Ectodermal cell (in vitro differentiated cells): ENCODE data around the gene ELOF1.
A peak's percentile ranks its signal among the peaks of the same experiment; 100 is the strongest.

Experiments
- H3K27ac ChIP-seq: 2 replicates; pipeline ENCODE4 v1.7.0; 2013; ENCODE audit warnings: mild to moderate bottlenecking, low read depth, low read length; ENCODE audit not compliant: insufficient read depth, poor library complexity, severe bottlenecking
- H3K27me3 ChIP-seq: 2 replicates; pipeline ENCODE4 v1.7.0; 2013; ENCODE audit warnings: mild to moderate bottlenecking, low read length; ENCODE audit not compliant: insufficient read depth, control insufficient read depth, poor library complexity, severe bottlenecking
- H3K36me3 ChIP-seq: one replicate; pipeline ENCODE4 v1.7.0; 2013; ENCODE audit warnings: low read length; ENCODE audit not compliant: control insufficient read depth, insufficient read depth
- H3K4me1 ChIP-seq: one replicate; pipeline ENCODE4 v1.7.0; 2013; ENCODE audit warnings: low read length; ENCODE audit not compliant: control insufficient read depth, insufficient read depth
- H3K4me3 ChIP-seq: 2 replicates; pipeline ENCODE4 v1.7.0; 2013; ENCODE audit warnings: low read depth, low read length, control low read depth; ENCODE audit not compliant: insufficient read depth
- H3K9me3 ChIP-seq: 2 replicates; pipeline ENCODE4 v1.7.0; 2013; ENCODE audit warnings: mild to moderate bottlenecking, low read length, moderate library complexity; ENCODE audit not compliant: control insufficient read depth
- WGBS, 2 experiments: methylation state at CpG; one replicate each; pipeline ENCODE4 v1.1.7; 2013; ENCODE audit warnings: missing lambda C conversion rate in 2 of 2; 5-methylcytosine and 5-hydroxymethylcytosine counted together

The ELOF1 gene

GRCh38 chr19:11551603-11552235 lies 7.3 kb downstream of the ELOF1 start:
- H3K4me1 ChIP-seq = no peaks in the 10 kb centered on the region
- H3K9me3 ChIP-seq = no peaks in the 10 kb centered on the region
- H3K36me3 ChIP-seq = peaks cover 6% of the 10 kb centered on the region
- no peaks in the 10 kb centered on the region for H3K27me3 ChIP-seq
- WGBS, 2 experiments = 87 to 88% methylated on average over 26 of the region's 26 CpGs
- no peak overlapping the region for H3K27ac ChIP-seq
- no peak overlapping the region for H3K4me3 ChIP-seq

GRCh38 chr19:11550265-11550664 lies 8.8 kb downstream of the ELOF1 start:
- WGBS, 2 experiments = 92% methylated on average over 8 of the region's 8 CpGs
- Histone ChIP-seq H3K27ac (no peak overlapping the region), H3K9me3 (no peaks in the 10 kb centered on the region), H3K27me3 (no peaks in the 10 kb centered on the region), H3K36me3 (peaks cover 6% of the 10 kb centered on the region), H3K4me3 (no peak overlapping the region), H3K4me1 (no peaks in the 10 kb centered on the region)

DNA sequence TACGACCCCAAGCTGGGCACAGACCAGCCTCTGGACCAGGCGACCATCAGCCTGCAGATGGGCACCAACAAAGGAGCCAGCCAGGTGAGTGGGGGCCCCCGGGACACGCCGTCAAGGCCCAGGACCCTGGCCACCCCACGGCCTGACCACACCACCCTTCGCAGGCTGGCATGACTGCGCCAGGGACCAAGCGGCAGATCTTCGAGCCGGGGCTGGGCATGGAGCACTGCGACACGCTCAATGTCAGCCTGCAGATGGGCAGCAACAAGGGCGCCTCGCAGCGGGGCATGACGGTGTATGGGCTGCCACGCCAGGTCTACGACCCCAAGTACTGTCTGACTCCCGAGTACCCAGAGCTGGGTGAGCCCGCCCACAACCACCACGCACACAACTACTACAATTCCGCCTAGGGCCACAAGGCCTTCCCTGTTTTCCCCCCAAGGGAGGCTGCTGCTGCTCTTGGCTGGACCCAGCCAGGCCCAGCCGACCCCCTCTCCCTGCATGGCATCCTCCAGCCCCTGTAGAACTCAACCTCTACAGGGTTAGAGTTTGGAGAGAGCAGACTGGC lies 9.6 kb downstream of the ELOF1 start:
- 94 to 95% methylated on average over 24 of the region's 24 CpGs for WGBS, 2 experiments
- Histone ChIP-seq H3K9me3 (no peaks in the 10 kb centered on the region), H3K4me1 (no peaks in the 10 kb centered on the region)

DNA sequence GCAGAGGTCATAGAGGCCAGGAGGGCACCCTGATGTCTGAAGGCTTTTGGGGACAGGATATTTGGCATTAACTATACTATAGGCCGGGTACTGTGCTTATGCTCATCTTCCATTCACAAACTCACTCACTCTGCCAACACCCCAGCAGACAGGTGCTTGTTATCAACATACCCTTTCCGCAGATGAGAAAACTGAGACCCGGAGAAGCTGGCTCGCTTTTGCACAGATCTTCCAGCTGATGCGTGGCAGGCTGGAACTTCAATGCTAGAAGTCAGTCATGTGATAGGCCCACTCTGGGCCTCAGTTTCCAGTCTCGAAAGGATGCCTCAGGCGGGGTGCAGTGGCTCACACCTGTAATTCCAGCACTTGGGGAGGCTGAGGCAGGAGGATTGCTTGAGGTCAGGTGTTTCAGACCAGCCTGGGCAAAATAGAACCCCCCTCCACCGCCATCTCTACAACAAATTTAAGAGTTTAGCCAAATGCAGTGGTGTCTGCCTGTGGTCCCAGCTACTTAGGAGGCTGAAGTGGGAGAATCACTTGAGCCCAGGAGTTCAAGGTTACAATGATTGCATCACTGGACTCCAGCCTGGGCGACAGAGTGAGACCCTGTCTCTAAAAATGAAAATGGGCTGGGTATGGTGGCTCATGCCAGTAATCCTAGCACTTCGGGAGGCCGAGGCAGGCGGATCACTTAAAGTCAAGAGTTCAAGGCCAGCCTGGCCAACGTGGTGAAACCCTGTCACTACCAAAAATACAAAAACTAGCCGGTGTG lies 10.9 kb downstream of the ELOF1 start:
- no peaks in the 10 kb centered on the region for H3K27me3 ChIP-seq
- WGBS, 2 experiments = 93 to 94% methylated on average over 14 of the region's 14 CpGs

More for the DNA sequence above, 9.6 kb downstream of the ELOF1 start:
- H3K36me3 ChIP-seq = peaks cover 6% of the 10 kb centered on the region
- no peak overlapping the region for H3K27ac ChIP-seq
- H3K4me3 ChIP-seq = no peak overlapping the region
- no peaks in the 10 kb centered on the region for H3K27me3 ChIP-seq

GRCh38 chr19:11541238-11541637 lies 17.8 kb downstream of the ELOF1 start:
- no peaks in the 10 kb centered on the region for H3K36me3 ChIP-seq
- no peaks in the 10 kb centered on the region for H3K27me3 ChIP-seq
- WGBS, 2 experiments = 86 to 90% methylated on average over 3 of the region's 3 CpGs
- no peaks in the 10 kb centered on the region for H3K9me3 ChIP-seq
- no peak overlapping the region for H3K4me3 ChIP-seq
- H3K4me1 ChIP-seq = peaks cover 17% of the 10 kb centered on the region
- H3K27ac ChIP-seq = no peak overlapping the region

More for the DNA sequence above, 10.9 kb downstream of the ELOF1 start:
- no peaks in the 10 kb centered on the region for H3K9me3 ChIP-seq
- no peak overlapping the region for H3K27ac ChIP-seq
- H3K4me1 ChIP-seq = no peaks in the 10 kb centered on the region
- H3K36me3 ChIP-seq = peaks cover under 1% of the 10 kb centered on the region
- no peak overlapping the region for H3K4me3 ChIP-seq

GRCh38 chr19:11540645-11541044 lies 18.4 kb downstream of the ELOF1 start:
- Histone ChIP-seq H3K9me3 (no peaks in the 10 kb centered on the region), H3K27ac (no peak overlapping the region), H3K27me3 (no peaks in the 10 kb centered on the region), H3K36me3 (no peaks in the 10 kb centered on the region), H3K4me3 (no peak overlapping the region), H3K4me1 (peaks cover 17% of the 10 kb centered on the region)
- 90 to 93% methylated on average over 5 of the region's 5 CpGs for WGBS, 2 experiments

DNA sequence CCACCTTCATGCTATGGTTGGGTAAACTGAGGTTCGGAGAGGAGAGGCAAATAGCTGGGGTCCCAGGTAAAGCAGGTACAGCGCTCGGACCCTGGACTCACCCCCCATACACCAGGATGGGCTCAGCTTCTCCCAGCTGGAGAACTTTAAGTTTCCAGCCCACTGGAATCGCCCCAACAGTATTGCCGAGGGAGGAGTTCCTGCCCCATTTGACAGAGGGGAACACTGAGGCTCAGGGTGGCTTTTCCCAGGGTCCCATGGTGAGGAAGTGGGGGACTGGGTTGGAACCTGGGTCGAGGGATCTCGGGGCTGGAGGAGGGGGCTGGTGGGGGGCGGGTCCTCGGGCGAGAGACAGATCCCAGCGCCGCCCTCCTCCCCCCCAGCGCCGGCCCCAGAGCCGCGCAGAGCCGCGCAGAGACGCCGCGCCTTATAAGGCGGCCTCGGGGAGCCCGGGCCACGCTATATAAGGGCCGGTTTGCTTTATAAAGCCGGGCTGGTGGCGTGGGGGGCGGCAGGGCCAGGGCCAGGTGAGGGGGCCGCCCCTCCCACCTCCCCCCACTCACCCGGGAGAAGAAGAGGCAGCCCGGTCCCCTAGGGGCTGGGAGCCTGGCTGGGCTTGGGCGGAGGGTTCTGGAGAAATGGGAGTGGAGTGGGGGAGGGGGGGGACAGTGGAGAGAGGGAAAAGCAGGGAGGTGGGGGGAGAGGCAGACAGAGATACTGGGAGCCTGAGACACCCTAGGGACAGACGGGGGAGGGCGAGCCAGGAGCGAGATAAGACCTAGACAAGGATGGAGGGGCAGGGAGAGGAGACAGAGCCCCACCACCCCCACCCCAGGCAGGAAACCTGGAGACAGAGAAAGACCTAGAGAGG lies 19.3 kb downstream of the ELOF1 start:
- H3K27ac ChIP-seq = no peak overlapping the region
- H3K36me3 ChIP-seq = no peaks in the 10 kb centered on the region
- peaks cover 1% of the 10 kb centered on the region for H3K27me3 ChIP-seq
- H3K4me3 ChIP-seq = peak overlapping the region; percentile 36
- WGBS, 2 experiments = 10% methylated on average over 34 to 36 of the region's 36 CpGs
- H3K4me1 ChIP-seq = peaks cover 17% of the 10 kb centered on the region
- H3K9me3 ChIP-seq = no peaks in the 10 kb centered on the region

- H3K27me3 ChIP-seq = peaks cover 5% of the 10 kb centered on the region
- H3K27ac ChIP-seq = peak within 1 kb of the TSS; percentile 44
- WGBS, 2 experiments = 19 to 22% methylated on average over 21 of the region's 21 CpGs
- no peaks in the 10 kb centered on the region for H3K36me3 ChIP-seq
- H3K9me3 ChIP-seq = no peaks in the 10 kb centered on the region
- H3K4me3 ChIP-seq = peak within 1 kb of the TSS; percentile 36
- peaks cover 17% of the 10 kb centered on the region for H3K4me1 ChIP-seq
Observed at GRCh38 chr19:11538232-11539036, 20.6 kb downstream of the ELOF1 start, which contains the start of gene CNN1. Gene CNN1, plus strand, starts transcription at chr19:11538851. Its CDS starts 77 bp downstream, at chr19:11538928.

DNA sequence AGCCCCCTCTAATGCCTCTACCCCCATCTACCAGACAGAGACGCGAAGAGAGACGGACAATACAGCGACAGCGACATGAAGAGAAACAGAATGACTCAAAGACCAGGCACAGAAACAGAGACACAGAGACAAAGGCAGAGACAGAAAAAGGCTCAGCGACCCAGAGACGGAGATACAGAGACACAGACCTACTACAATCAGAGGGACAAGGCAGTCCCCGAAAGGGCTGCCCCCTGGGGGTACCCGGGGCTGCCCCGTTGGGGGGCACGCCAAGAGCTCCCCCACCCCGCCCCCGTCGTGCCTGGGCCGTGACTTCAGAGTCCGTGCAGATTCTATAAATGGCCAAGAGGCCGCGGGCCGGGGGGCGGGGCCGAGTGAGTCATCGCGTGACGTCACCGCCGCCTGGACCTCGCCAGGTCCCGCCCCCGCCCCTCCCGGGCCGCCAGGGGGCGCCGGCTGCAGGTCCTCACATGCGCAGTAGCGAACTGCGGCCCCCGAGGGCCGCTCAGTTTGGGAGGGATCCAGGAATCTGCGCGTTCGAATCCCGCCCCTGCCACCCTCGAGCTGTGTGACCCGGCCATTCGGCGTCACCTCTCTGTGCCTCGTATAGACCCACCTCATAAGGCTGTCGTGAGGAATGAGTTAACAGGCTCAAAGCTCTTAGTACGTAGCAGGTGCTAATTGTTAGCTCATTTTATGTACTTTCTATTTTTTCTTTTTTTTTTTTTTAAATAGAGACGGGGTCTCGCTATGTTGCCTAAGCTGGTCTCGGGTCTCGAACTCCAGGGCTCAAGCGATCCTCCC lies 23.0 kb downstream of the ELOF1 start:
- peaks cover 17% of the 10 kb centered on the region for H3K4me1 ChIP-seq
- H3K36me3 ChIP-seq = no peaks in the 10 kb centered on the region
- H3K9me3 ChIP-seq = no peaks in the 10 kb centered on the region
- H3K4me3 ChIP-seq = peak overlapping the region; percentile 38
- 12 to 13% methylated on average over 54 of the region's 54 CpGs for WGBS, 2 experiments
- no peak overlapping the region for H3K27ac ChIP-seq
- peaks cover 5% of the 10 kb centered on the region for H3K27me3 ChIP-seq
